Upper lobe of left lung (tissue), 4 donors: ENCODE data around the gene CRYAB.

ENCODE experiments used
- POLR2A ChIP-seq, 4 donors: fragments of 450-650 bp; IDR thresholded peaks; one replicate each; pipeline ENCODE4 v1.5.1; 2016 to 2017; ENCODE audit warnings: antibody characterized with exemption in 4 of 4, mild to moderate bottlenecking in 2 of 4
- TF ChIP-seq, protein P1 (sequence below), 6 experiments: fragments of 450-650 bp in 4 of 6; fragments of 200-600 bp in 2 of 6; sonication (generic) in 2 of 6; IDR thresholded peaks; one replicate each; pipeline ENCODE4 v1.5.1; 2016 to 2019; ENCODE audit warnings: antibody characterized with exemption in 6 of 6

DNA sequence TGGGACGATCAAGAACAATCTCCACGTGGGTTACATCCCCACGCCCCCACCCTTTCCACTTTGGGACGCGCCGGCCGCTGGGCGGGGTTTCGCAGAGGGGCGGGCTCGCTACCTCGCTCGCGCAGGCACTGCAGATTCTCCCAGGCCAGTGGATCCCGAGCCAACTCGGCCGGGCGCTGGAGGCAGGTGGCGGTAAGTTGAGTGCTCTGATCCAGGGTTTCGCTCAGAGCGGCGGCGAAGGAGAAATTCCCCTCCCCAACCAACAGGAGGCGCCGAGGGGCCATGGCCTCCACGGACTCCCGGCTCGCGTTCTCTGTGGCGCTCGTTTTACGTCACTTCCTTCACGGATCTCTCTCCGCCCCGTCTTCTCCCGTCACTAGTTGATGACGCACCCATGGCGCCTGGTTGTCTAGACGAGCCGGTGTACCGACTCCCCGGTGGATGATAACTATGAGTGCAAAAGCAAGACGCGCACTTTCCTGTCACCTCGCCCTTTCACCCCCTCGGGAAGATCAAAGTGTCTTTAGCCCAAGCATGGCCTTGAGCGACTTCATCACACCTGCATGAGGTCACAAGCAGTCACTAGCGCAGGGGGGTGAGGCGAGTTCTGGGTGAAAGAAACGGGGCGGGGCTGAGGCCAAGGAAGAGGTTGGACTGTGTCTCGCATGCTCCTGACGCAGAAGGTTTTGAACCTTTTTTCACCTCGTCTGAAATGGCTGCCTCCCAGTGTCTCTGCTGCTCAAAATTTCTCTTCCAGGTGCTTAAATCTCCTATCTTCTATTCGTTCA, 32.5 kb downstream of the CRYAB start, which contains the start of the genes CFAP68 and FDXACB1:
- TF ChIP-seq, protein P1, sequence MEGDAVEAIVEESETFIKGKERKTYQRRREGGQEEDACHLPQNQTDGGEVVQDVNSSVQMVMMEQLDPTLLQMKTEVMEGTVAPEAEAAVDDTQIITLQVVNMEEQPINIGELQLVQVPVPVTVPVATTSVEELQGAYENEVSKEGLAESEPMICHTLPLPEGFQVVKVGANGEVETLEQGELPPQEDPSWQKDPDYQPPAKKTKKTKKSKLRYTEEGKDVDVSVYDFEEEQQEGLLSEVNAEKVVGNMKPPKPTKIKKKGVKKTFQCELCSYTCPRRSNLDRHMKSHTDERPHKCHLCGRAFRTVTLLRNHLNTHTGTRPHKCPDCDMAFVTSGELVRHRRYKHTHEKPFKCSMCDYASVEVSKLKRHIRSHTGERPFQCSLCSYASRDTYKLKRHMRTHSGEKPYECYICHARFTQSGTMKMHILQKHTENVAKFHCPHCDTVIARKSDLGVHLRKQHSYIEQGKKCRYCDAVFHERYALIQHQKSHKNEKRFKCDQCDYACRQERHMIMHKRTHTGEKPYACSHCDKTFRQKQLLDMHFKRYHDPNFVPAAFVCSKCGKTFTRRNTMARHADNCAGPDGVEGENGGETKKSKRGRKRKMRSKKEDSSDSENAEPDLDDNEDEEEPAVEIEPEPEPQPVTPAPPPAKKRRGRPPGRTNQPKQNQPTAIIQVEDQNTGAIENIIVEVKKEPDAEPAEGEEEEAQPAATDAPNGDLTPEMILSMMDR (IDR thresholded peaks at IDR 0.05): peak; percentile 93 to 99 (median 99)
- TF ChIP-seq POLR2A (IDR thresholded peaks at IDR 0.05): peak in 3 of 4 donors; percentile 31 to 82 (median 63)
